ENCODE measurements around the gene CCSER1. TPM values are rescaled to one million over a fixed set of nuclear protein-coding genes. Genes with fewer than 3 reads are reported as not detected.

CCSER1 gene
- polyA plus RNA-seq, 3 donors: 0.09 to 0.75 (median 0.13) TPM

- peaks cover 0 to 22% (median 6%) of the 10 kb centered on the region in 7 donors for H3K9me3 Mint-ChIP-seq
- no peak overlapping the region for H3K4me3 Mint-ChIP-seq
- Histone ChIP-seq H3K4me2 (replicated peaks; ENCODE audit: extremely low read depth, low read length, poor library complexity, severe bottlenecking) (no peak overlapping the region), H3K4me1 (ENCODE audit: control insufficient read depth in 1 of 2, insufficient read depth in 2 of 2, low read length in 2 of 2) (no peaks in the 10 kb centered on the region), H3K79me2 (ENCODE audit: insufficient read depth, low read length) (no peaks in the 10 kb centered on the region), H3K9me3 (replicated peaks in 1 of 2; ENCODE audit: control insufficient read depth in 1 of 2, insufficient read depth in 1 of 2, low read length in 2 of 2) (peaks cover 0 to 20% of the 10 kb centered on the region in 2 donors), H3K9ac (ENCODE audit: insufficient read depth, low read length, poor library complexity, severe bottlenecking) (no peak overlapping the region), H2AFZ (ENCODE audit: insufficient read depth, low read depth, low read length, poor library complexity, severe bottlenecking) (no peak overlapping the region), H3K27me3 (ENCODE audit: control insufficient read depth in 2 of 2, insufficient read depth in 2 of 2, low read length in 2 of 2) (no peaks in the 10 kb centered on the region), H4K20me1 (ENCODE audit: insufficient read depth, low read length) (no peaks in the 10 kb centered on the region), H3K27ac (ENCODE audit: low read depth in 1 of 2, low read length in 2 of 2) (no peak overlapping the region), H3K4me3 (replicated peaks in 1 of 3; ENCODE audit: low read depth in 2 of 3, low read length in 3 of 3) (no peak overlapping the region), H3K36me3 (replicated peaks in 1 of 2; ENCODE audit: control insufficient read depth in 1 of 2, insufficient read depth in 2 of 2, low read length in 2 of 2) (no peaks in the 10 kb centered on the region)
- H3K4me1 Mint-ChIP-seq: no peaks in the 10 kb centered on the region
- H3K36me3 Mint-ChIP-seq: no peaks in the 10 kb centered on the region
- no CpG with 5 or more reads among the region's 3 CpGs for WGBS (ENCODE audit: insufficient coverage)
- H3K27ac Mint-ChIP-seq: no peak overlapping the region
- no peak for TF ChIP-seq CTCF (IDR thresholded peaks at IDR 0.05)
- DNase-seq: no peak
- H3K27me3 Mint-ChIP-seq (ENCODE audit: low read depth in 3 of 3): no peaks in the 10 kb centered on the region
- intact Hi-C loops (cut with micrococcal nuclease): no loop called here
Observed at GRCh38 chr4:91015861-91016260, 888.7 kb downstream of the CCSER1 start.

GRCh38 chr4:91019513-91019912 is 892.3 kb downstream of the CCSER1 start:
- H4K20me1 ChIP-seq (ENCODE audit: insufficient read depth, low read length): no peaks in the 10 kb centered on the region

More at GRCh38 chr4:91019513-91019912, 892.3 kb downstream of the CCSER1 start:
- H3K36me3 Mint-ChIP-seq: no peaks in the 10 kb centered on the region
- TF ChIP-seq CTCF (IDR thresholded peaks at IDR 0.05): no peak
- Histone ChIP-seq H3K9me3 (replicated peaks in 1 of 2; ENCODE audit: control insufficient read depth in 1 of 2, insufficient read depth in 1 of 2, low read length in 2 of 2) (no peaks in the 10 kb centered on the region), H3K4me1 (ENCODE audit: control insufficient read depth in 1 of 2, insufficient read depth in 2 of 2, low read length in 2 of 2) (no peaks in the 10 kb centered on the region), H3K27me3 (ENCODE audit: control insufficient read depth in 2 of 2, insufficient read depth in 2 of 2, low read length in 2 of 2) (no peaks in the 10 kb centered on the region), H3K36me3 (replicated peaks in 1 of 2; ENCODE audit: control insufficient read depth in 1 of 2, insufficient read depth in 2 of 2, low read length in 2 of 2) (no peaks in the 10 kb centered on the region), H3K9ac (ENCODE audit: insufficient read depth, low read length, poor library complexity, severe bottlenecking) (no peak overlapping the region), H3K79me2 (ENCODE audit: insufficient read depth, low read length) (no peaks in the 10 kb centered on the region), H3K4me3 (replicated peaks in 1 of 3; ENCODE audit: low read depth in 2 of 3, low read length in 3 of 3) (no peak overlapping the region), H2AFZ (ENCODE audit: insufficient read depth, low read depth, low read length, poor library complexity, severe bottlenecking) (no peak overlapping the region), H3K4me2 (replicated peaks; ENCODE audit: extremely low read depth, low read length, poor library complexity, severe bottlenecking) (no peak overlapping the region), H3K27ac (ENCODE audit: low read depth in 1 of 2, low read length in 2 of 2) (no peak overlapping the region)
- no CpG with 5 or more reads among the region's 1 CpG for WGBS (ENCODE audit: insufficient coverage)
- no peaks in the 10 kb centered on the region for H3K27me3 Mint-ChIP-seq (ENCODE audit: low read depth in 3 of 3)
- H3K27ac Mint-ChIP-seq: no peak overlapping the region
- no peaks in the 10 kb centered on the region for H3K4me1 Mint-ChIP-seq
- H3K4me3 Mint-ChIP-seq: no peak overlapping the region
- H3K9me3 Mint-ChIP-seq: peaks cover 0 to 7% (median 4%) of the 10 kb centered on the region in 7 donors
- intact Hi-C loops (cut with micrococcal nuclease): no loop called here
- DNase-seq: no peak

All from CD14-positive monocyte (primary cell).